Measurements from ENCODE around the gene OLFML1.
A peak's percentile ranks its signal among the peaks of the same experiment; 100 is the strongest.

Gene OLFML1

GRCh38 chr11:7480113-7480512, 5.2 kb upstream of the OLFML1 start:
- DNase-seq (ENCODE audit: low spot score), result peak; percentile 32

DNA sequence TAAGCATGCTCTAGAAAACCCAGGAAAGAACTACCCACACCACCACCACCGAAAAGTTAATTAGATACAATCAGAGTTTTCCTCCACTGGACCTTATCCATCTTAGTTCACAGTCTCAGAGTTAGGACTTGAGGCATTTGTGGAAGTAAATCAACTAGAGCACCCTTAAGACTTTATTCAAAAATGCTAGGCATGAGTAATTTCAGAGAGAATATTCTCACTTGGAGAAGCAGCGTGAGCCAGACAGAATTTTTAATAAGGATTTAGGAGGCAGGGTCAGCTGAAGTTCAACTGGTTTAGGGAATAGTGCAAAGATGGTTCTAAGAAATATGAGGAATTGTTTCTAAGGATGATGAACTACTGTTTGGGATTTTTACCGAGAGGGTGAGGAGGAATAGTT, 1.2 kb upstream of the OLFML1 start:
- DNase-seq (ENCODE audit: low spot score), result no peak

GRCh38 chr11:7484645-7485044, 661 bp upstream of the OLFML1 start:
- no peak for DNase-seq (ENCODE audit: low spot score)

DNA sequence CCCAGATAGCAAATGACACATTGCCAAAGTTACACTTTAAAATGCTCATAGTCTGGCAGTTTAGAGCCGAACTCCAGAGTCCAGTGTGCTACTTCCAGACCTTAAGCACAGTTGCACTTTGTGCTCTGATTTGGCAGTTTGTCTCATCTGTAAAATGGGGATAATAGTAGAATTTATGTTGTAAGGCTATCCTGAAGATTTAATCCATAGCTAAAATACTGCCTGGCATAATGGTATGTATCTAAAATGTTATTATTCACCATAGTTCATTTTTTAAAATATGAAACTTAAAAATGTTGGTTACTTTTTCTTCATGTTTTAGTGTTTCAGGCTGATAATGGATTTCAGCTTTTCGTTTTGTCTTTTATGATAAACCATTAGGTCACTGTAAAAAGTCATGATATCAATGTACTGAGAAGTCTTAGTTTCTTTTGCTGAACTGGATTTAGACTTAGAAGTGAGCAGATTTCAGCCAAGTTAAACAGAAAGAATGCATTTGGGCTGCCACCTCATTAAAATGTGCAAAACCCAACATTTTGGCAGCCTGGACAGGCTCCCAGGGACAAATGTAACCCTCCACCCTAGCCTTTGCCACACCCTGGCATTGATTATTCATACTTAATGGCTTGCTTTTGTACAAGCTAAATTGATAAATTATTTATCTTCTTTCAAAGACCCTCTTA, 933 bp downstream of the OLFML1 start:
- peak; percentile 27 for DNase-seq (ENCODE audit: low spot score)

GRCh38 chr11:7486781-7487140, 1.5 kb downstream of the OLFML1 start:
- peak; percentile 60 for DNase-seq (ENCODE audit: low spot score)

GRCh38 chr11:7487360-7487759, 2.1 kb downstream of the OLFML1 start:
- DNase-seq (ENCODE audit: low spot score), result no peak

DNA sequence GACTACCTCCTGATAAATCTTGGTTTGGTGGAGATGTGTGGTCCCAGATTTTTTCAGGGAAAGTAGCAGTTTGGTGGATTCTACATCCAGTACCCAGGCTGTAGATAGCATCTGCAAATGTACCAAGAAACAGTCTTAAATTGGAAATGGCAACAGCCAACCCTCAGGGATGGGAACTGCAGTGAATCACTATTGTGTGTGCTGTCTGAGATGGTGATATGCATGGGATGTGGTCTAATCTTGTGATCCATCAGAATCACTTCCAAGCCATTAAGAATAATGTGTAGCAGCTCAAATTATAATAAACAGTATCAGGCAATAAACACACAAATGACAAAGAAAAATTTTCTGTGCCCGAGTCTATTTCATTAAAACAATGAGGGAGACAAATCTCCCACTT, 3.4 kb downstream of the OLFML1 start:
- DNase-seq (ENCODE audit: low spot score), result no peak

DNA sequence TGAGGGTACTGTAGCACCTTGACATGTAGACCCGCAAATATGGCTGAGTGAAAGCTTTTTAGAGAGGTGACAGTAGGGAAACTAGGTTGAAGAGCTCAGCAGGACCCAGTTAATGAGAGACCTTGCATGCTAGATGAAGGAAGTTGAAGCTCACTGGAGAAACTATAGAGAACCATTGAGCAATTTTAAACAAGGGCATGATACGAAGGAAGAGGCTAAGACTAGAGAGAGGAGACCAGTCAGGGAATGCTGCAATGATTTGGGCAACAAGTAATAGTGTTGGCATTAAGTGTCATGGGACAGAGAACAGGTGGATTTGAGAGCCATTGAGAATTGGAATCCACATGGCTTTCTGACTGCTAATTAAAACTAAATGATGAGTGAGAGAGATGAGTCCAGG, 4.1 kb downstream of the OLFML1 start:
- DNase-seq (ENCODE audit: low spot score), result no peak

DNA sequence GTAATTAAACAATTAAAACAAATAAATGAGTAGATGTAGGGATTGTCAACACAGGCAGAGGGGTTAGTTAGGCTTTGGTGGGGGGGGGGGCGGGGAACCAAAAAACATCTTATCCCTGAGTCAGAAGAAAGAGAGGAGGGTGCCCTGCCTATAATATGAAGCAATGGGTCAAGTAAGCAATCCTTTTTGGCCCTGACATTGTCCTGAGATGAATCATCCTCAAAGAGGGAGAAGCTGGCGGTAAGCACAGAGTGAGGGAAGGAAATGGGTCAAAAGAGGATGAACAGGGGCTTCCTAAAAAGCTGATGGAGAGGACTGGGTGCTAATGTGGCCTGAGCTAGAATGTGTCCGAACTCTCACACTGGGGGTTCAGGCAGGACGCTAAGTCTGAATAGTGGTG, 4.7 kb downstream of the OLFML1 start:
- DNase-seq (ENCODE audit: low spot score), result peak; percentile 88

GRCh38 chr11:7490535-7490934, 5.2 kb downstream of the OLFML1 start:
- DNase-seq (ENCODE audit: low spot score), result peak; percentile 66

DNA sequence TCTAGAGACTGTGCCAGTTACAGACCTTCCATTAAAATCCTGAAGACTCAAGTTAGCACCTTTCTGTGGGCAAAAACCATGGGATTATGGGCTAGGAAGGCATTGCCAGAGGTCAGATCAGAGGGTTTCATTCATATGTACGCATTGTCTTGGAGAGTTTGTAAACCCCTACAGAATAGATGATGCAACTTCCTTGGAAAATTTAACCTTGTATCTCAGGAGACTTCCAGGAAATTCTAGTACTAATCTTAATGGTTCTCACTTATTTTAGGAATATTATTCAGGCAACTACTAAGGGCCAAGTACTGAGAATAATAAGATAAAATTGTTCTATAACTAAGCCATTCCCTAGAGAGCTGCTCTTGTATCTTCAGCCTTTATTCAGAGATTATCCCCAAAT, 6.9 kb downstream of the OLFML1 start:
- DNase-seq (ENCODE audit: low spot score), result no peak

- DNase-seq (ENCODE audit: low spot score), result no peak
Measured at GRCh38 chr11:7493670-7494069, 8.4 kb downstream of the OLFML1 start.

DNA sequence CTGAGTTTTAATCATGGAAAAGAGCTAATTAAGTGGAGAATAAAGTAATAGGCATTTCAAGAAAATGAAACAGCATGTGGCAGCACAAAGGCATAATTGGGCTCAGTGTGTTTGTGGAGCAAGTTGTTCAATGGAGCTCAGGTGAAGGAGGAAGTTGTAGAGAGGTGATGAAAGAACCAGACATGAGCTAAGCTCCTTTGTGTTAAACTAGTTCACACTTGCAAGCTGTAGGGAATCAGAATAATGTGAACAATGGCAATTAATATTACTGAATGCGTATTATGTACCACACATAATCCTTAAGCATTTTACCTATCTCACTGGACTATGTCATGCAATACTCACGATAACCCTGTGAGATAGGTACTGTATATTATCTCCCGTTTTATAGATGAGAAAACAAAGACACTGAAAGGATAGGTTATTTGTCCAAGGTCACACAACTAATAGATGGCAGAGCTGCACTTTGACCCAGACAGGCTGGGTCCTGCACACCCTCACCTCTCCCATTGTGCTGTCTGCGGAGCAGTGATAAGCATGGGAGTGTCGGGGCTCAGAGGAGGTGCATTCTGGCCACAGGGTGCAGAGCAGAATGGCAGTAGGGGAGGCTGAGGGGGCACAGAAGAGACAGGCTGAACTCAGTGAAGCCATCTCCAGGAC, 8.9 kb downstream of the OLFML1 start:
- DNase-seq (ENCODE audit: low spot score), result no peak

- DNase-seq (ENCODE audit: low spot score), result no peak
Measured at GRCh38 chr11:7495882-7496551, 10.7 kb downstream of the OLFML1 start.

DNA sequence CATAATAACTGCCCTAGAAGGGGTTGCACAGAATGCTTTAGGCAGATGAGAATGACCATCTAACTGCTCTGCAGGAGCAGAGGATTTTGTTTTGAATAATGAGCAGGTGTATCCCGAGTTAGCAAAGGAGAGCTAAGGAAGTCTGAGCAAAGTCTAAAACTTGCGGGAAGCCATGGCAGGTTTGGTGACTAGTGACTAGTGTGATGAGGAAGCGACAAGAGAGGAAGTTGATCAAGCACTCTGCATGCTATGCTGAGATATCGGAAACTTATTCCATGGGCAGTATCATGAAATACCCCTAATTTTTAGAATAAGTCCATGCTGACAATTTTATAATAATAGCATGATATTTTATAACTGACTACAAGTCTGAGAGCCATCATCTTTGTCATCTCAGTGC, 12.9 kb downstream of the OLFML1 start:
- no peak for DNase-seq (ENCODE audit: low spot score)

DNA sequence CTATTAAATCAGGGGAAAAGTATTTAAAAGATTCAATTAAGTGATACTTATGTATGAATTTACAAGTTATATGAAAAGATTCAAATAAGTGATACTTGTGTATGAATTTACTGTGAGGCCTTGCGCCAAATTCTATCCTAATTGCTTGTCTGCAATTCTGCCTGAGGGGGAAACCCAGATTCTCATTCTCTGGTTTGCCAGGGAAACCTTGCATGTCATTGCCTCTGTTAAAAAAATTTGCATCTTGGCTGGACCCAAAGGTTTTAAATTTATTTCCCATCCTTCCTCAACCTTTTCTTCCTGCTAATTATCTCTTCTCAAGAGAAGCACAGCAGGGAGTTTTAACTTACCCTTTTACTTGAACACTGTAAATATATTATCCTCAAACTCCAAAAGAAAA, 13.8 kb downstream of the OLFML1 start:
- DNase-seq (ENCODE audit: low spot score), result no peak

GRCh38 chr11:7500251-7500650, 14.9 kb downstream of the OLFML1 start:
- no peak for DNase-seq (ENCODE audit: low spot score)

DNA sequence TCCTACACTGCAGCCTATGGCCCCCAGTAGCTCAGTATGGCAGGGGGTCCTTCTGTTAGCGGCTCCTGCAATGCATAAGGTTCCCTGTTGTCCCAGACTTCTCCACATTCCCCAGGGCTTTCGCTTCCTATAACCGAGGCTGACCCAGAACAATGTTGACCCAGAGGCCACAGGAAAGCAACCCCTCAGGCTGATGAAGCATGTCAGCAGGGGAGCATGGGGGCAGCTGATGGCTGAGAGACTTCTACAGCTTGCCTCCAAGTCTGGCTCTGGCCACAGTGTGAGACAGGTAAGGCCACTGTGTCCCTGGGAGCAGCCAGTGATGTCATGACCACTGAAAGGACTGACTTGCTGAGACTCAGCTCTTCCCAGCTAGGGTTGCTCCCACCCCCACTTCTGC, 15.9 kb downstream of the OLFML1 start:
- DNase-seq (ENCODE audit: low spot score), result no peak

DNA sequence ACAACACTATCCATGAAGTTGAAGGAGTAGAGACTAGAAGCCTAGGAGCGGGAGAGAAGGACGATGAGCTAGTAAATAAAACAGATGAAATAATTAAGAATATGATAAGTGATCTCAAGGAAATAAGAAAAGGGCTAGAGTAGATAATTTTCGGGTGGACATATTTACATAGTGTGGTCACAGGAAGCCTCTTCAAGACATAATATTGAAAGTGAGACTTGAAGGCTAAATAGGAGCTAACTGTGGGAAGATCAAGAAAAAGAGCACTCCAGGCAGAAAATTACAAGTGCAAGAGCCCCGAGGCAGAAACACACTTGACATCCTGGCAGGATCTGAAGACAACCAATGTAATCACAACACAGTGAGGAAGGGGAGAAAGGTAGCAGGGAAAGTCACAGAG, 16.6 kb downstream of the OLFML1 start:
- no peak for DNase-seq (ENCODE audit: low spot score)

DNA sequence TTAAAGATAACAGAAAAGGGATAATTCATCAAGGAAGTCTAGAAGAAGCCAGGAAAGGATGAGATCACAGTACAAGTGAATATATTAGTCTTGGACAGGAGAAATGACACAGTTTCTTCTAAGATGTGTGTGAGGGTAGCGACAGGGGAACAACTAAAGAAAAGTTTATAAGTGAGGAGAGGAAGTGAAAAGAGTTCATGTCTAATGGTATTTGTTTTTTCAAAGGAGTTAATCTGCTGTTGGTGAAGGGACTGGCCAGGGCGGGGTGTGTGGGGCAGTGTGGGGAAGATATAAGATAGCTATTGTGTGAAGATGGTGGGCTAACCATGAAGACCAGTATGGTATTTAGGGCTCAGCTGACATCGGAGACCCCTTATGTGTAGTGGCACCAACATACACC, 20.9 kb downstream of the OLFML1 start:
- DNase-seq (ENCODE audit: low spot score), result no peak

DNA sequence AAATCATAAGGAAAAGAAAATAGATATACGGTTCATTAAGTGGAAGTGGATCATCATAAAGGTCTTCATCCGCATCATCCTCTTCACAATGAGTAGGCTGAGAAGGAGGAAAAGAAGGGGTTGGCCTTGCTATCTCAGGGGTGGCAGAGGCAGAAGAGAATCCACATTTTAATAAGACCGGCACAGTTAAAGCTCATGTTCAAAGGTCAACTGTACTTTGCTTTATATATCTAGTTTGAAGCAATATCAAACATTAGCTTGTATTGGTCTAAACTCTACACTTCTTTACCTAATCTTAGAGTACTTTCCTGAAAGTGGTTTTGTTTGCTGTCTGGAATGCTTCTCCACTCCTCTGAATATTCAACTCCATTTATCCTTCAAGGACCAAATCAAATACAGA, 22.8 kb downstream of the OLFML1 start:
- no peak for DNase-seq (ENCODE audit: low spot score)

DNA sequence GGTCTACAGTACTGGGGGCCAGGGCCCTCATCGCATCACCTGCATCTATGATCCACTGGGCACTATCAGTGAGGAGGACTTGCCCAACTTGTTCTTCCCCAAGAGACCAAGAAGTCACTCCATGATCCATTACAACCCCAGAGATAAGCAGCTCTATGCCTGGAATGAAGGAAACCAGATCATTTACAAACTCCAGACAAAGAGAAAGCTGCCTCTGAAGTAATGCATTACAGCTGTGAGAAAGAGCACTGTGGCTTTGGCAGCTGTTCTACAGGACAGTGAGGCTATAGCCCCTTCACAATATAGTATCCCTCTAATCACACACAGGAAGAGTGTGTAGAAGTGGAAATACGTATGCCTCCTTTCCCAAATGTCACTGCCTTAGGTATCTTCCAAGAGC, 24.7 kb downstream of the OLFML1 start:
- no peak for DNase-seq (ENCODE audit: low spot score)

GRCh38 chr11:7511401-7511800, 26.1 kb downstream of the OLFML1 start:
- DNase-seq (ENCODE audit: low spot score), result no peak

Measured in AG20443 (cell line).